Amniotic epithelial cell (primary cell): ENCODE measurements around the gene IFT122.
"Not testable (repeated sequence)": the region's sequence is repeated elsewhere in the genome, so short reads cannot be mapped to it uniquely, and the experiment has no call there.

ENCODE experiments used
- DNase-seq: peaks from one replicate; pipeline ENCODE4 v3.0.0-alpha.2; 2010; ENCODE audit warnings: low read depth

The IFT122 gene

GRCh38 chr3:129495006-129495639, 55.1 kb downstream of the IFT122 start:
- peak; percentile 81 for DNase-seq

GRCh38 chr3:129497876-129498275, 57.9 kb downstream of the IFT122 start:
- DNase-seq: peak; percentile 65

GRCh38 chr3:129498603-129499488, 58.8 kb downstream of the IFT122 start:
- not testable (repeated sequence) for DNase-seq

GRCh38 chr3:129499604-129500333, 59.7 kb downstream of the IFT122 start:
- not testable (repeated sequence) for DNase-seq

GRCh38 chr3:129500334-129500658, 60.3 kb downstream of the IFT122 start:
- DNase-seq: no peak

GRCh38 chr3:129501630-129502029, 61.6 kb downstream of the IFT122 start:
- no peak for DNase-seq

GRCh38 chr3:129502641-129503408, 62.8 kb downstream of the IFT122 start:
- DNase-seq: no peak

GRCh38 chr3:129503471-129504291, 63.7 kb downstream of the IFT122 start:
- peak; percentile 77 for DNase-seq

- DNase-seq: no peak
Observed at GRCh38 chr3:129504471-129505100, 64.6 kb downstream of the IFT122 start.

- no peak for DNase-seq
Observed at GRCh38 chr3:129505341-129505740, 65.3 kb downstream of the IFT122 start.

GRCh38 chr3:129506231-129506742, 66.3 kb downstream of the IFT122 start:
- no peak for DNase-seq

GRCh38 chr3:129507181-129507831, 67.3 kb downstream of the IFT122 start:
- no peak for DNase-seq

GRCh38 chr3:129512595-129512994, 72.6 kb downstream of the IFT122 start:
- DNase-seq: no peak

- DNase-seq: no peak
Observed at GRCh38 chr3:129513705-129514104, 73.7 kb downstream of the IFT122 start.

GRCh38 chr3:129514110-129514509, 74.1 kb downstream of the IFT122 start:
- no peak for DNase-seq

GRCh38 chr3:129514563-129514962, 74.5 kb downstream of the IFT122 start:
- no peak for DNase-seq

- not testable (repeated sequence) for DNase-seq
Observed at GRCh38 chr3:129515108-129515820, 75.2 kb downstream of the IFT122 start.

- not testable (repeated sequence) for DNase-seq
Observed at GRCh38 chr3:129515821-129516432, 75.9 kb downstream of the IFT122 start.

GRCh38 chr3:129517516-129517915, 77.5 kb downstream of the IFT122 start:
- DNase-seq: no peak
